OCI-LY7 (cell line): ENCODE results near the gene CRTAC1. TPM values are rescaled to one million over a fixed set of nuclear protein-coding genes. Genes with fewer than 3 reads are reported as not detected.

ENCODE experiments used
- BruUV-seq: library from RNA; stranded (reverse); fragments of 400-500 nt; replicated peaks from 2 replicates; lab custom pipeline; 2021; lab: Mats Ljungman, UMichigan
- CTCF ChIA-PET: fragments of 300-600 bp; sonication (Branson Sonifier 250); formaldehyde crosslinking; loops from one replicate; lab custom pipeline; 2022; ENCODE audit warnings: antibody characterized with exemption; ENCODE audit not compliant: unreplicated experiment; lab: Charles Lee
- POLR2A ChIA-PET: fragments of 300-600 bp; sonication (Branson Sonifier 250); formaldehyde crosslinking; loops from one replicate; lab custom pipeline; 2022; ENCODE audit warnings: antibody characterized with exemption; lab: Charles Lee
- DNase-seq: peaks from one replicate; pipeline ENCODE4 v3.0.0-alpha.2; 2015; ENCODE audit warnings: low spot score
- H2AFZ ChIP-seq: fragments of 200-600 bp; sonication (generic), shearing (Covaris generic); 2 replicates; pipeline ENCODE4 v1.6.1; 2014; ENCODE audit warnings: mild to moderate bottlenecking, antibody characterized with exemption, low read length, moderate library complexity
- H3K27ac ChIP-seq: fragments of 200-600 bp; sonication (generic); 2 replicates; pipeline ENCODE4 v1.5.1; 2014; ENCODE audit warnings: mixed run types, low read depth, mild to moderate bottlenecking, moderate library complexity, low read length, inconsistent platforms; ENCODE audit not compliant: poor library complexity, severe bottlenecking
- H3K36me3 ChIP-seq: fragments of 200-600 bp; sonication (generic); 2 replicates; pipeline ENCODE4 v1.6.1; 2014; ENCODE audit warnings: mild to moderate bottlenecking, antibody characterized with exemption, low read length, moderate library complexity, mixed read lengths; ENCODE audit not compliant: insufficient read depth
- H3K4me1 ChIP-seq: fragments of 200-600 bp; sonication (generic); 2 replicates; pipeline ENCODE4 v1.5.1; 2014; ENCODE audit warnings: mild to moderate bottlenecking, low read length; ENCODE audit not compliant: insufficient read depth, poor library complexity, severe bottlenecking
- H3K4me2 ChIP-seq: fragments of 200-600 bp; sonication (generic); 2 replicates; pipeline ENCODE4 v1.6.1; 2014; ENCODE audit warnings: mild to moderate bottlenecking, low read length
- H3K4me3 ChIP-seq: fragments of 200-600 bp; sonication (generic); 2 replicates; pipeline ENCODE4 v1.5.1; 2014; ENCODE audit warnings: mild to moderate bottlenecking, low read depth, low read length; ENCODE audit not compliant: poor library complexity, severe bottlenecking
- H3K79me2 ChIP-seq: fragments of 200-600 bp; sonication (generic); 2 replicates; pipeline ENCODE4 v1.6.1; 2016; ENCODE audit warnings: low read depth, mild to moderate bottlenecking, low read length, moderate library complexity, mixed read lengths; ENCODE audit not compliant: insufficient read depth
- H3K9me2 ChIP-seq: fragments of 200-600 bp; sonication (generic); 2 replicates; pipeline ENCODE4 v1.6.1; 2016; ENCODE audit warnings: mild to moderate bottlenecking, low read length, mixed read lengths; ENCODE audit not compliant: insufficient read depth
- H3K9me3 ChIP-seq: fragments of 200-600 bp; sonication (generic); 2 replicates; pipeline ENCODE4 v1.6.1; 2014; ENCODE audit warnings: mild to moderate bottlenecking, mixed run types, low read length, mixed read lengths
- H4K20me1 ChIP-seq: fragments of 200-600 bp; sonication (generic); 2 replicates; pipeline ENCODE4 v1.6.1; 2014; ENCODE audit warnings: mild to moderate bottlenecking, antibody characterized with exemption, low read length, moderate library complexity, mixed read lengths; ENCODE audit not compliant: insufficient read depth
- EZH2phosphoT487 ChIP-seq: fragments of 200-600 bp; sonication (generic); IDR thresholded peaks from 2 replicates; pipeline ENCODE4 v1.6.1; 2018; ENCODE audit warnings: low read depth, borderline replicate concordance, mild to moderate bottlenecking, mixed run types, antibody characterized with exemption, low read length, moderate library complexity, mixed read lengths
- intact Hi-C: fragments of 100-400 bp; cut with micrococcal nuclease; formaldehyde crosslinking; loops from one replicate; pipeline ENCODE4 v1.10.0; 2022; ENCODE audit not compliant: unreplicated experiment
- total RNA-seq, 2 experiments: library from RNA; depleted of rRNA in 1 of 2; stranded (reverse); fragments of >200 nt in 1 of 2; shearing (Covaris generic) in 1 of 2; gene quantifications; 2 replicates each; pipeline ENCODE4 v1.2.3, GENCODE V29; 2014 to 2022
- TF ChIP-seq, protein P1 (sequence below): fragments of 200-600 bp; sonication (generic); conservative IDR thresholded peaks from 2 replicates; pipeline ENCODE4 v1.5.1; 2014; ENCODE audit warnings: mild to moderate bottlenecking, antibody characterized with exemption, low read length, moderate library complexity, mixed read lengths

The CRTAC1 gene
- total RNA-seq, 2 experiments from 2014 or later = not detected

- Histone ChIP-seq H3K4me1 (no peaks in the 10 kb centered on the region), H2AFZ (no peak overlapping the region), H3K4me2 (no peak overlapping the region), H3K79me2 (no peaks in the 10 kb centered on the region), H3K9me3 (no peaks in the 10 kb centered on the region), H3K4me3 (no peak overlapping the region), H4K20me1 (no peaks in the 10 kb centered on the region), H3K27ac (no peak overlapping the region), H3K36me3 (no peaks in the 10 kb centered on the region), H3K9me2 (no peaks in the 10 kb centered on the region)
- intact Hi-C loops = no loop called here
- no peak for DNase-seq
- TF ChIP-seq, protein P1, sequence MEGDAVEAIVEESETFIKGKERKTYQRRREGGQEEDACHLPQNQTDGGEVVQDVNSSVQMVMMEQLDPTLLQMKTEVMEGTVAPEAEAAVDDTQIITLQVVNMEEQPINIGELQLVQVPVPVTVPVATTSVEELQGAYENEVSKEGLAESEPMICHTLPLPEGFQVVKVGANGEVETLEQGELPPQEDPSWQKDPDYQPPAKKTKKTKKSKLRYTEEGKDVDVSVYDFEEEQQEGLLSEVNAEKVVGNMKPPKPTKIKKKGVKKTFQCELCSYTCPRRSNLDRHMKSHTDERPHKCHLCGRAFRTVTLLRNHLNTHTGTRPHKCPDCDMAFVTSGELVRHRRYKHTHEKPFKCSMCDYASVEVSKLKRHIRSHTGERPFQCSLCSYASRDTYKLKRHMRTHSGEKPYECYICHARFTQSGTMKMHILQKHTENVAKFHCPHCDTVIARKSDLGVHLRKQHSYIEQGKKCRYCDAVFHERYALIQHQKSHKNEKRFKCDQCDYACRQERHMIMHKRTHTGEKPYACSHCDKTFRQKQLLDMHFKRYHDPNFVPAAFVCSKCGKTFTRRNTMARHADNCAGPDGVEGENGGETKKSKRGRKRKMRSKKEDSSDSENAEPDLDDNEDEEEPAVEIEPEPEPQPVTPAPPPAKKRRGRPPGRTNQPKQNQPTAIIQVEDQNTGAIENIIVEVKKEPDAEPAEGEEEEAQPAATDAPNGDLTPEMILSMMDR = no peak
- no peak for TF ChIP-seq EZH2phosphoT487
- BruUV-seq = no TSS peak
- CTCF ChIA-PET = interaction anchor here (0.6 kb wide), 1 partner anchor 26 kb away, joined by 7 read pairs; no protein-coding TSS in a partner anchor
- POLR2A ChIA-PET = no interaction called here
These were observed 141.7 kb downstream of the CRTAC1 start for GRCh38 chr10:97888641-97889262.

- Histone ChIP-seq H3K4me2 (no peak overlapping the region), H3K4me3 (no peak overlapping the region), H3K9me2 (no peaks in the 10 kb centered on the region), H2AFZ (no peak overlapping the region), H3K27ac (no peak overlapping the region), H3K9me3 (no peaks in the 10 kb centered on the region), H3K4me1 (no peaks in the 10 kb centered on the region), H4K20me1 (no peaks in the 10 kb centered on the region), H3K36me3 (no peaks in the 10 kb centered on the region), H3K79me2 (no peaks in the 10 kb centered on the region)
- BruUV-seq = no TSS peak
- intact Hi-C loops = no loop called here
- TF ChIP-seq EZH2phosphoT487 = no peak
- TF ChIP-seq, protein P1 = no peak
- no peak for DNase-seq
- ChIA-PET POLR2A (no interaction called here), CTCF (no interaction called here)
These were observed 142.3 kb downstream of the CRTAC1 start for GRCh38 chr10:97888134-97888533.

GRCh38 chr10:97887399-97887798 lies 143.0 kb downstream of the CRTAC1 start:
- POLR2A ChIA-PET = interaction anchor here (0.7 kb wide), 1 partner anchor 124 kb away, joined by 3 read pairs; no protein-coding TSS in a partner anchor
- TF ChIP-seq EZH2phosphoT487 = no peak
- TF ChIP-seq, protein P1 = no peak
- no peak overlapping the region for H2AFZ ChIP-seq
- no TSS peak for BruUV-seq
- H3K9me3 ChIP-seq = no peaks in the 10 kb centered on the region
- no peak for DNase-seq
- no peaks in the 10 kb centered on the region for H3K79me2 ChIP-seq
- intact Hi-C loops = no loop called here
- no peaks in the 10 kb centered on the region for H3K36me3 ChIP-seq
- H3K4me2 ChIP-seq = no peak overlapping the region
- H3K9me2 ChIP-seq = no peaks in the 10 kb centered on the region
- H4K20me1 ChIP-seq = no peaks in the 10 kb centered on the region
- CTCF ChIA-PET = no interaction called here
- no peaks in the 10 kb centered on the region for H3K4me1 ChIP-seq
- H3K4me3 ChIP-seq = no peak overlapping the region
- no peak overlapping the region for H3K27ac ChIP-seq
